ENCODE results near the gene FBXW11.
"Not testable (repeated sequence)": the region's sequence is repeated elsewhere in the genome, so short reads cannot be mapped to it uniquely, and the experiment has no call there.

The FBXW11 gene

DNA sequence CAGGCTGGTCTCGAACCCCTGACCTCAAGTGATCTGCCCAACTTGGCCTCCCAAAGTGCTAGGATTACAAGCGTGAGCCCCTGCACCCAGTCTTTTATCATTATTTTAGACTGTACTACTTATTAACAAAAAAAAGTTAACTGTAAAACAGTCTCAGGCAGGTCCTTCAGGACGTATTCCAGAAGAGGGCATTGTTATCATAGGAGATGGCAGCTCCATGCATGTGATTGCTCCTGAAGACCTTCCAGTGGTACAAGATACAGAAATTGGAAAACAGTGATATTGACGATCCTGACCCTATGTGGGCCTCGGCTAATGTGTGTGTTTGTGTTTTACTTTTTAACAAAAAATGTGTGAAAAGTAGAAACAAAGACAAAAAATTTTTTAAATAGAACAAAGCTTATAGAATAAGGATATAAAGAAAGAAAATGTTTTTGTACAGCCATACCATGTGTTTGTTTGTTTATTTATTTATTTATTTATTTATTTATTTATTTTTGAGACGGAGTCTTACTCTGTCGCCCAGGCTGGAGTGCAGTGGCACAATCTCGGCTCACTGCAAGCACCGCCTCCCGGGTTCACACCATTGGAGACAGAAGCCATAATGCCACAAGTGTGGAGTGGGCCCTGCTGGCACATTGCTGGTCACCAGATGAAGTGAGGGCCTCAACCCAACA is 13.8 kb upstream of the FBXW11 start:
- not testable (repeated sequence) for DNase-seq (ENCODE audit: insufficient read length, low spot score); FAIRE-seq

GRCh38 chr5:172015346-172015745 is 8.9 kb upstream of the FBXW11 start:
- no peak for DNase-seq (ENCODE audit: insufficient read length, low spot score)
- FAIRE-seq: no peak

DNA sequence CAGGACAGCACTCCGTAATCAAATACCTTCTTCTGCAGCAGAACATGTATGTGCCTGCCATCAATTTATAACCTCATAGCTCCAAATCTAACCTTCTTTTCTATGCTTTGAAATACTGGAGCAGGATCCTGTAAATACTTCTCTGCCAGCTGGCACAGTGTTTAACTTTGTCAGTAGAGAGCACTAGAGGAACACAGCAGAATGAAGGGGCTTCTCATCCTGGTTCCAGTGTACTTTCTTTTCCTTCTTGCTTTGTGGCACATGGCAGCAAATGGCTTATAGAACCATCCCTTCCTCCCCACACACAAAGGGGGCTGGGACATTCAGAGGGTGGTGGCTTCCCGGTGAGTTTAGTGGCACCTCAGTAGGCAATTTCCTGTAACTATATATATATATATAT is 3.8 kb upstream of the FBXW11 start:
- DNase-seq (ENCODE audit: insufficient read length, low spot score) (no peak), FAIRE-seq (no peak)

- FAIRE-seq (no peak), DNase-seq (ENCODE audit: insufficient read length, low spot score) (no peak)
Measured at GRCh38 chr5:172009536-172010270, 3.3 kb upstream of the FBXW11 start.

DNA sequence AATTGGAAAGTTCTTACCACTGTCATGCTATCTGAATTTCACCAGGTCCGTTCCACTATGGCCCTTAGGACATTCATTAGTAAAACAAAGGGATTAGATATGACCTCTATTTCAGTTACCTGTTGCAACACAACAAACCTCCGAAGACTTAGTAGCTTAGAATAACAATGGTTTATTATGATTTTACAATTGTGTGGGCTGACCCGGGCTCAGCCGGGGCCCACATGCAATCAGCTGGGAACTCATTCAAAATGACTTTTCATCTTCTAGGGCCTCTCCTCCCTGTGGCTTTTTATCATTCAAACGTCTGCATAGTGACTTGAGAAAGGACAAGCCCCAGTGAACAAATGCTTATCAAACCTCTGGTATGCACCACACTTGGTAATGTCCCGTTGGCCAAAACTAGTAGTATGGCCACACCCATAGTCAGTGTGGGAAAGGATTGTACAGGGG is 2.3 kb upstream of the FBXW11 start:
- no peak for DNase-seq (ENCODE audit: insufficient read length, low spot score)
- no peak for FAIRE-seq

- DNase-seq (ENCODE audit: insufficient read length, low spot score): no peak
Measured at GRCh38 chr5:172008111-172008455, 1.6 kb upstream of the FBXW11 start.

GRCh38 chr5:172007175-172008110 is 1.0 kb upstream of the FBXW11 start:
- DNase-seq (ENCODE audit: insufficient read length, low spot score): no peak
- FAIRE-seq: peak; percentile 39

More at GRCh38 chr5:172008111-172008455, 1.6 kb upstream of the FBXW11 start:
- no peak for FAIRE-seq

DNA sequence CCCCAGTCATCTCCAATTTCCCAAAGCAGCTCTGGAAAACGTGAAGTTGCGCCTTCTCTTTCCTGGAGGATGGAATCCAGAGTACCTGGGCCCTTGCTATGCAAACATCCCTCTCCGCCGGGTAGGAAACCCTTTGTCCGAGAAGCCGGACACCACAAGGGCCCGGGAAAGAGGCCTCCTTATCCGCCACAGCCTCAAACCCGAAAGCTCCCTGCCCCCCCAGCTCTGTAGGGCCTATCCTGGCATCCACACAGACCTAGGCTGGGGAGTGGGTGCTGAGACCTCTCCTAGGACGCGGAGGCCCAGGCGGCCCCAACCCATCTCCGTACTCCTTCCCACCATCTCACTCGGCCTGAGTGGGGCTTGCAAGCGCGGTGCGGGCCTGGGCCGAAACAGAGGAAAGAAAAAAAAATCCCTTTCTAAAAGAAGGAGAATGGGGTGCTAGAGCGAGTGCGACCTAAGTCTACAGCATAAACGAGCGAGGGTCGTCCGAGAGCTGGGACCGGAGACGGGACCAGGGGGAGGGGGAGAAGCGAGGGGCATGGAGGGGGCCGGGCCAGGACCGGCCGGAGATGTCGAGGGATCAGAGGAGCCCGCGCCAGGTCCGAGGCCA is 624 bp downstream of the FBXW11 start:
- FAIRE-seq (no peak), DNase-seq (ENCODE audit: insufficient read length, low spot score) (no peak)

DNA sequence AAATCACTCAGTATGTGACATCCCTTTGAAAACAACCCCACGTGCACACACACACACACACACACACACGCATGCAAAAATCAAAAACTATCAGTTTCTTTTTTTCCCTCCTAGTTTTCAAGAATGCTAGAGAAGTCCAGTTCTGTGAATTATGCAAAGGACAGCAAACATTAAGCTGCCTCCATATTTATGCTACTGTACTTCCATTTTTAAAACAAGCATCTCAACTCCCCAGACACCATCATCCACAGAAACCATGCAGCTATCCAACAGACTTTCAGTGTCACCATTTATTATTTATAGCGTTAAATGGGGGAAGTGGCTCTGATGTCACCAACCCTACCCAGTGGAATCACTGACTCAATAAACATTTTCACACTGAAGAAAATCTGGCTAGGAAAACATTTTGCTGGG is 1.6 kb downstream of the FBXW11 start:
- DNase-seq (ENCODE audit: insufficient read length, low spot score) (no peak), FAIRE-seq (peak; percentile 79)

GRCh38 chr5:172003746-172004145 is 2.7 kb downstream of the FBXW11 start:
- DNase-seq (ENCODE audit: insufficient read length, low spot score): no peak
- peak; percentile 21 for FAIRE-seq

DNA sequence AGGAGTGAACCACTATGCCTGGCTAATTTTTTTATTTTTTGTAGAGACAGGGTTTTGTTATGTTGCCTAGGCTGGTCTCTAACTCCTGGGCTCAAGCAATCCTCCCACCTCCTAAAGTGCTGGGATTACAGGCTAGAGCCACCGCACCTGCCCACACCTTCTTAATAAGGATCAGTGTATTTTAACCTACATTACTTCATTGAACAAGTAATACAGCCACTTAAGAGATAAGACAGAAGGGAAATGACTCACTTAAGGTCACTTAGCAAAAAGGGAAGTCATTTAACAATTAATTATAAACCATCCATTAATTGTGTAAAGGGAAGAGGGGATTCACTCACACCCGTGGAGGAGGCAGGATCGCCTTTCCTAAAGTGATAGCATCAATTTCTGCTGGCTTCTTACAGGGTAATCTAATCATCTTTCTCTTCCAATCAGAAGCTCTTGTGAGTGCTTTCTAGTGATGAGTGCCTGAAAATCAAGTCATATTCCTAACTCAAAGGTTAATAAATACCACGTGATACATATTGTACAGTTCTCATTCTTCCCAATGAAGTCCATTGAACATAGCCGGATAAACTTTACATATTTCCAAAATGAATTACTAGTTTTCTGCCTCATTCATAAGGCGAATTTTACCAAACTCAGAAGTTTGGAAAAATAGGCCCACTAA is 3.5 kb downstream of the FBXW11 start:
- FAIRE-seq (no peak), DNase-seq (ENCODE audit: insufficient read length, low spot score) (no peak)

DNA sequence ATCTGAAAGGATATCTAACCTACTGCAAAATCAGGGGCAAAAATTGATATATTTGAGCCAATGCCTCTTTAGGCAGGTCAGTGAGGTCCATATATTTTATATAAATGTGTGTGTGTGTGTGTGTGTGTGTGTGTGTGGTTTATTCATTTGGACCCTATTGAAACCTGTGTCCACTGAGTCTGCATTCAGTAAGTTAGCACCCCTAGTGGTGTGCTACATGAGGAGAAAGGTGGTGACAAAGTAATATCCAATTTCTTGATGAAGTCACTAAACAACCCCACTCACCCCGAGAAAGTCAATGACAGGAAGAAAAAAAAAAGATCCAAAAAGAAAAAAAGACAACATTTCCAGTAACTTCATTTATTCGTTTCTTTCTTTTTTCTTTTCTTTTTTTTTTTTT is 4.1 kb downstream of the FBXW11 start:
- no peak for DNase-seq (ENCODE audit: insufficient read length, low spot score)
- FAIRE-seq: no peak

GRCh38 chr5:171999877-172000276 is 6.6 kb downstream of the FBXW11 start:
- FAIRE-seq (peak; percentile 97), DNase-seq (ENCODE audit: insufficient read length, low spot score) (no peak)

- FAIRE-seq: no peak
- DNase-seq (ENCODE audit: insufficient read length, low spot score): no peak
Measured at GRCh38 chr5:171999100-171999499, 7.3 kb downstream of the FBXW11 start.

DNA sequence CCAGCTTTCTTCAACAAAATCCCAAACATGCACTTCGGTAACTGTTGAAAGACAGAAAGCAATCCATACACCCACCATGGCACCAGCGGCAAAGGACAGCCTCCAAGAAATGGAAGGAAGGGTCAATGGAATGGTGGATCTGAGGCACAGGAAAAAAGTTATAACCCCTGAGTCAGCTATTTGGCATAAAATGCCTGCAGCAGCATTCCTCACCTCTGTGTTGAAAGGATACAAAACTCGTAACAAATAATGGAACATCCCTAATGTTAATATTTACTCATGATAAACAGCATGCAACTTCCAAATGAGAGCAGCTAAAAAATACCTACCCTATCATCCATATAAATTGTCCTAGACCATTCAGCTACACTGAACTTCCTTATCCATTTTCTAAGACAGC is 9.4 kb downstream of the FBXW11 start:
- FAIRE-seq (no peak), DNase-seq (ENCODE audit: insufficient read length, low spot score) (no peak)

GRCh38 chr5:171992813-171993212 is 13.6 kb downstream of the FBXW11 start:
- DNase-seq (ENCODE audit: insufficient read length, low spot score) (no peak), FAIRE-seq (no peak)

GRCh38 chr5:171992305-171992704 is 14.1 kb downstream of the FBXW11 start:
- FAIRE-seq: no peak
- no peak for DNase-seq (ENCODE audit: insufficient read length, low spot score)

DNA sequence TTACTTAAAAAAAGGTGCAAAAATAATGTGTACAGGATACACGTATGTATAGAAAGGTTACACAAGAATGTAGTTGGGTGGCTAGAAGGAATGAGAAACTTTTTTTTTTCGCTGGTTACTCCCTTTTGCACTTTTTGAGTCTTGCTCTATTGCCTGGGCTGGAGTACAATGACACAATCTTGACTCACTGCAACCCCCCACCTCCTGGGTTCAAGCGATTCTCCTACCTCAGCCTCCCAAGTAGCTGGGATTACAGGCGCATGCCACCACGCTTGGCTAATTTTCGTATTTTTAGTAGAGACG is 15.8 kb downstream of the FBXW11 start:
- no peak for DNase-seq (ENCODE audit: insufficient read length, low spot score)
- FAIRE-seq: no peak

- FAIRE-seq (no peak), DNase-seq (ENCODE audit: insufficient read length, low spot score) (no peak)
Measured at GRCh38 chr5:171989946-171990712, 16.3 kb downstream of the FBXW11 start.

GRCh38 chr5:171989276-171989675 is 17.2 kb downstream of the FBXW11 start:
- DNase-seq (ENCODE audit: insufficient read length, low spot score): no peak
- FAIRE-seq: peak; percentile 88

Measured in GM19239 (cell line).